Stimulated activated naive CD8-positive, alpha-beta T cell treated with anti-CD3 and anti-CD28 coated beads, Interleukin-15, amount 100 ng/mL, for 72 hours (primary cell): ENCODE results near the gene SLC24A4.
A peak's percentile ranks its signal among the peaks of the same experiment; 100 is the strongest.

Experiments used
- ATAC-seq: fragments of 150-1000 bp; cut with Tn5 transposase; 2 replicates; pipeline ENCODE4 v1.10.0; 2021; ENCODE audit warnings: mild to moderate bottlenecking, moderate library complexity
- DNase-seq, 2 donors: peaks; one replicate each; pipeline ENCODE4 v3.0.0; 2021 to 2022
- H3K27ac Mint-ChIP-seq, 2 donors: one replicate each; pipeline ENCODE4 v1.8.0; 2022; ENCODE audit warnings: mild to moderate bottlenecking in 2 of 2, mixed read lengths in 2 of 2, moderate library complexity in 2 of 2
- H3K27me3 Mint-ChIP-seq: one replicate; pipeline ENCODE4 v1.8.0; 2022; ENCODE audit warnings: mixed read lengths
- H3K4me1 Mint-ChIP-seq: one replicate; pipeline ENCODE4 v1.8.0; 2022; ENCODE audit warnings: mild to moderate bottlenecking, mixed read lengths
- H3K4me3 Mint-ChIP-seq, 2 donors: one replicate each; pipeline ENCODE4 v1.8.0; 2022; ENCODE audit warnings: mild to moderate bottlenecking in 2 of 2, mixed read lengths in 2 of 2, moderate library complexity in 1 of 2
- H3K9me3 Mint-ChIP-seq, 2 donors: one replicate each; pipeline ENCODE4 v1.8.0; 2022; ENCODE audit warnings: mixed read lengths in 2 of 2

Gene SLC24A4

GRCh38 chr14:92426237-92426636 is 103.3 kb downstream of the SLC24A4 start:
- DNase-seq (no peak), ATAC-seq (no peak)
- no peaks in the 10 kb centered on the region for H3K9me3 Mint-ChIP-seq
- H3K27me3 Mint-ChIP-seq, result no peaks in the 10 kb centered on the region
- H3K27ac Mint-ChIP-seq, result peak overlapping the region; percentile 4 to 56
- peaks cover 15% of the 10 kb centered on the region for H3K4me1 Mint-ChIP-seq
- H3K4me3 Mint-ChIP-seq, result no peak overlapping the region

GRCh38 chr14:92427096-92427495 is 104.1 kb downstream of the SLC24A4 start:
- DNase-seq (no peak), ATAC-seq (no peak)
- Mint-ChIP-seq H3K4me1 (peaks cover 15% of the 10 kb centered on the region), H3K9me3 (no peaks in the 10 kb centered on the region), H3K27ac (peak overlapping the region; percentile 28 to 57), H3K27me3 (no peaks in the 10 kb centered on the region), H3K4me3 (no peak overlapping the region)

- H3K4me1 Mint-ChIP-seq, result peaks cover 7% of the 10 kb centered on the region
- ATAC-seq, result no peak
- peaks cover 0 to 7% of the 10 kb centered on the region in 2 donors for H3K9me3 Mint-ChIP-seq
- no peak overlapping the region for H3K27ac Mint-ChIP-seq
- DNase-seq, result no peak
- no peaks in the 10 kb centered on the region for H3K27me3 Mint-ChIP-seq
- H3K4me3 Mint-ChIP-seq, result no peak overlapping the region
Measured at GRCh38 chr14:92430686-92431085, 107.7 kb downstream of the SLC24A4 start.

GRCh38 chr14:92431199-92431725 is 108.3 kb downstream of the SLC24A4 start:
- Mint-ChIP-seq H3K4me1 (peaks cover 2% of the 10 kb centered on the region), H3K4me3 (no peak overlapping the region), H3K27me3 (no peaks in the 10 kb centered on the region), H3K9me3 (peaks cover 0 to 7% of the 10 kb centered on the region in 2 donors), H3K27ac (no peak overlapping the region)
- DNase-seq (no peak), ATAC-seq (no peak)

- ATAC-seq, result no peak
- peaks cover 5% of the 10 kb centered on the region for H3K4me1 Mint-ChIP-seq
- H3K4me3 Mint-ChIP-seq, result no peak overlapping the region
- H3K27me3 Mint-ChIP-seq, result no peaks in the 10 kb centered on the region
- peaks cover 0 to 7% of the 10 kb centered on the region in 2 donors for H3K9me3 Mint-ChIP-seq
- no peak overlapping the region for H3K27ac Mint-ChIP-seq
- no peak for DNase-seq
Measured at GRCh38 chr14:92433407-92433806, 110.4 kb downstream of the SLC24A4 start.

GRCh38 chr14:92435154-92435553 is 112.2 kb downstream of the SLC24A4 start:
- ATAC-seq (no peak), DNase-seq (no peak)
- Mint-ChIP-seq H3K4me1 (peaks cover 22% of the 10 kb centered on the region), H3K4me3 (no peak overlapping the region), H3K27me3 (no peaks in the 10 kb centered on the region), H3K27ac (no peak overlapping the region), H3K9me3 (peaks cover 0 to 7% of the 10 kb centered on the region in 2 donors)

- no peak overlapping the region for H3K27ac Mint-ChIP-seq
Measured at GRCh38 chr14:92436115-92436776, 113.3 kb downstream of the SLC24A4 start.

GRCh38 chr14:92437309-92437708 is 114.3 kb downstream of the SLC24A4 start:
- ATAC-seq, result no peak
- DNase-seq, result no peak
- Mint-ChIP-seq H3K4me1 (peaks cover 39% of the 10 kb centered on the region), H3K4me3 (no peak overlapping the region), H3K9me3 (peaks cover 0 to 7% of the 10 kb centered on the region in 2 donors), H3K27ac (no peak overlapping the region), H3K27me3 (no peaks in the 10 kb centered on the region)

More at GRCh38 chr14:92436115-92436776, 113.3 kb downstream of the SLC24A4 start:
- Mint-ChIP-seq H3K4me1 (peaks cover 29% of the 10 kb centered on the region), H3K4me3 (no peak overlapping the region), H3K9me3 (peaks cover 0 to 7% of the 10 kb centered on the region in 2 donors), H3K27me3 (no peaks in the 10 kb centered on the region)
- ATAC-seq, result no peak
- no peak for DNase-seq

GRCh38 chr14:92437729-92438285 is 114.8 kb downstream of the SLC24A4 start:
- no peak for DNase-seq
- H3K27ac Mint-ChIP-seq, result no peak overlapping the region
- H3K9me3 Mint-ChIP-seq, result peaks cover 0 to 7% of the 10 kb centered on the region in 2 donors
- H3K4me3 Mint-ChIP-seq, result no peak overlapping the region
- no peaks in the 10 kb centered on the region for H3K27me3 Mint-ChIP-seq
- ATAC-seq, result no peak
- peaks cover 44% of the 10 kb centered on the region for H3K4me1 Mint-ChIP-seq

- no peak for DNase-seq
- Mint-ChIP-seq H3K27ac (peak overlapping the region in 1 of 2 donors; percentile 85), H3K4me3 (peak overlapping the region in 1 of 2 donors; percentile 27), H3K4me1 (peaks cover 45% of the 10 kb centered on the region), H3K9me3 (no peaks in the 10 kb centered on the region), H3K27me3 (no peaks in the 10 kb centered on the region)
- ATAC-seq, result no peak
Measured at GRCh38 chr14:92439537-92440344, 116.8 kb downstream of the SLC24A4 start.

GRCh38 chr14:92440345-92441003 is 117.5 kb downstream of the SLC24A4 start:
- H3K9me3 Mint-ChIP-seq, result no peaks in the 10 kb centered on the region
- H3K4me1 Mint-ChIP-seq, result peaks cover 45% of the 10 kb centered on the region
- H3K27me3 Mint-ChIP-seq, result no peaks in the 10 kb centered on the region
- H3K4me3 Mint-ChIP-seq, result peak overlapping the region in 1 of 2 donors; percentile 27
- H3K27ac Mint-ChIP-seq, result peak overlapping the region in 1 of 2 donors; percentile 81
- no peak for DNase-seq
- ATAC-seq, result no peak

GRCh38 chr14:92441751-92442504 is 119.0 kb downstream of the SLC24A4 start:
- no peaks in the 10 kb centered on the region for H3K27me3 Mint-ChIP-seq
- peaks cover 54% of the 10 kb centered on the region for H3K4me1 Mint-ChIP-seq
- ATAC-seq, result no peak
- no peaks in the 10 kb centered on the region for H3K9me3 Mint-ChIP-seq
- no peak overlapping the region for H3K27ac Mint-ChIP-seq
- H3K4me3 Mint-ChIP-seq, result no peak overlapping the region
- DNase-seq, result no peak

- Mint-ChIP-seq H3K27ac (no peak overlapping the region), H3K4me3 (no peak overlapping the region), H3K27me3 (no peaks in the 10 kb centered on the region), H3K9me3 (no peaks in the 10 kb centered on the region), H3K4me1 (peaks cover 56% of the 10 kb centered on the region)
- DNase-seq, result no peak
- no peak for ATAC-seq
Measured at GRCh38 chr14:92443167-92443566, 120.2 kb downstream of the SLC24A4 start.

GRCh38 chr14:92443741-92444140 is 120.8 kb downstream of the SLC24A4 start:
- peaks cover 54% of the 10 kb centered on the region for H3K4me1 Mint-ChIP-seq
- H3K27me3 Mint-ChIP-seq, result no peaks in the 10 kb centered on the region
- DNase-seq (no peak), ATAC-seq (no peak)
- H3K9me3 Mint-ChIP-seq, result no peaks in the 10 kb centered on the region
- no peak overlapping the region for H3K4me3 Mint-ChIP-seq
- H3K27ac Mint-ChIP-seq, result no peak overlapping the region

GRCh38 chr14:92446771-92447170 is 123.8 kb downstream of the SLC24A4 start:
- Mint-ChIP-seq H3K9me3 (no peaks in the 10 kb centered on the region), H3K4me3 (no peak overlapping the region), H3K4me1 (peaks cover 39% of the 10 kb centered on the region), H3K27me3 (no peaks in the 10 kb centered on the region), H3K27ac (peak overlapping the region; percentile 71 to 90)
- ATAC-seq, result no peak
- no peak for DNase-seq
